ENCODE results near the gene VAPA. TPM values are rescaled to one million over a fixed set of nuclear protein-coding genes. Genes with fewer than 3 reads are reported as not detected.

VAPA gene
- total RNA-seq, 4 donors from 2014 or later = 208 to 233 (median 221) TPM

Small RNA genes lying within 50 kb of the gene (small RNA-seq; reads per million reads assigned to genes)
- 1.7 reads per million, percentile 53 among the genes with 10 or more reads in this experiment for gene RNA5SP450

Other genes with a start within 250 kb of the VAPA start
- gene RAB31, start 205.7 kb upstream of the VAPA start, total RNA-seq = 10 to 100 TPM; 27.1 to 54.4 (median 44.3) TPM
- under 1 TPM in 1 of 4 donors, not detected in 3; 0.20 TPM for gene TXNDC2, start 28.0 kb upstream of the VAPA start, total RNA-seq